Renal pelvis (tissue), 4 donors: ENCODE data around the gene BNC2. TPM values are rescaled to one million over a fixed set of nuclear protein-coding genes. Genes with fewer than 3 reads are reported as not detected.

ENCODE experiments used
- DNase-seq: peaks from one replicate; pipeline ENCODE4 v3.0.0-alpha.2; 2013
- polyA plus RNA-seq, 3 donors: library from polyadenylated mRNA; unstranded; fragments of 120-200 nt; gene quantifications; one replicate each; pipeline ENCODE4 v1.2.1, GENCODE V29; 2013; ENCODE audit not compliant: insufficient read length in 3 of 3

BNC2 gene
- polyA plus RNA-seq, 3 donors = 8.1 to 11.1 (median 10.5) TPM

- no peak for DNase-seq
These were observed 151.5 kb downstream of the BNC2 start for GRCh38 chr9:16718952-16719351.

- no peak for DNase-seq
These were observed 152.2 kb downstream of the BNC2 start for GRCh38 chr9:16718296-16718695.

- no peak for DNase-seq
These were observed 153.9 kb downstream of the BNC2 start for GRCh38 chr9:16716601-16717000.

GRCh38 chr9:16715404-16715803 is 155.1 kb downstream of the BNC2 start:
- no peak for DNase-seq

- DNase-seq = no peak
These were observed 157.7 kb downstream of the BNC2 start for GRCh38 chr9:16712787-16713186.

- no peak for DNase-seq
These were observed 159.6 kb downstream of the BNC2 start for GRCh38 chr9:16710888-16711287.

- DNase-seq = no peak
These were observed 160.5 kb downstream of the BNC2 start for GRCh38 chr9:16709924-16710323.

GRCh38 chr9:16708656-16709435 is 161.6 kb downstream of the BNC2 start:
- no peak for DNase-seq

- DNase-seq = peak; percentile 82
These were observed 165.3 kb downstream of the BNC2 start for GRCh38 chr9:16705111-16705604.

- no peak for DNase-seq
These were observed 166.1 kb downstream of the BNC2 start for GRCh38 chr9:16704116-16705110.

GRCh38 chr9:16701347-16701746 is 169.1 kb downstream of the BNC2 start:
- no peak for DNase-seq

GRCh38 chr9:16693616-16694015 is 176.9 kb downstream of the BNC2 start:
- DNase-seq = no peak

- no peak for DNase-seq
These were observed 179.8 kb downstream of the BNC2 start for GRCh38 chr9:16690628-16691027.

- no peak for DNase-seq
These were observed 180.3 kb downstream of the BNC2 start for GRCh38 chr9:16690205-16690604.

- DNase-seq = no peak
These were observed 181.0 kb downstream of the BNC2 start for GRCh38 chr9:16689351-16689938.

GRCh38 chr9:16688814-16689213 is 181.7 kb downstream of the BNC2 start:
- no peak for DNase-seq

- no peak for DNase-seq
These were observed 182.6 kb downstream of the BNC2 start for GRCh38 chr9:16687678-16688369.

- DNase-seq = no peak
These were observed 187.1 kb downstream of the BNC2 start for GRCh38 chr9:16683326-16683725.

- no peak for DNase-seq
These were observed 188.2 kb downstream of the BNC2 start for GRCh38 chr9:16682273-16682672.

GRCh38 chr9:16681652-16681987 is 188.8 kb downstream of the BNC2 start:
- DNase-seq = no peak

- no peak for DNase-seq
These were observed 189.4 kb downstream of the BNC2 start for GRCh38 chr9:16680975-16681651.
